ENCODE measurements around the gene CLIC2.
A peak's percentile ranks its signal among the peaks of the same experiment; 100 is the strongest.
"Not testable (repeated sequence)": the region's sequence is repeated elsewhere in the genome, so short reads cannot be mapped to it uniquely, and the experiment has no call there.

CLIC2 gene

GRCh38 chrX:155334486-155335336, at the start of gene CLIC2:
CLIC2 (minus strand) TSS chrX:155334614; CDS start chrX:155334427, 187 bp downstream.
- no peak for DNase-seq

GRCh38 chrX:155382529-155382967, 48.1 kb upstream of the CLIC2 start:
- DNase-seq = not testable (repeated sequence)

GRCh38 chrX:155381843-155382528, 47.6 kb upstream of the CLIC2 start, which contains the start of gene F8A2:
F8A2 (plus strand) TSS chrX:155382095; CDS start chrX:155382115, 20 bp downstream.
- DNase-seq = not testable (repeated sequence)

GRCh38 chrX:155379802-155380201, 45.4 kb upstream of the CLIC2 start:
- DNase-seq = not testable (repeated sequence)

- not testable (repeated sequence) for DNase-seq
These were observed 39.5 kb upstream of the CLIC2 start for GRCh38 chrX:155373777-155374458.

- DNase-seq = not testable (repeated sequence)
These were observed 29.3 kb upstream of the CLIC2 start for GRCh38 chrX:155363712-155364111.

- DNase-seq = not testable (repeated sequence)
These were observed 15.0 kb upstream of the CLIC2 start for GRCh38 chrX:155349448-155349847.

- not testable (repeated sequence) for DNase-seq
These were observed 11.3 kb upstream of the CLIC2 start for GRCh38 chrX:155345689-155346088.

- DNase-seq = not testable (repeated sequence)
These were observed 911 bp upstream of the CLIC2 start for GRCh38 chrX:155335337-155335712.

- DNase-seq = no peak
These were observed 792 bp downstream of the CLIC2 start for GRCh38 chrX:155333544-155334100.

GRCh38 chrX:155330992-155331391, 3.4 kb downstream of the CLIC2 start:
- no peak for DNase-seq

GRCh38 chrX:155329293-155329692, 5.1 kb downstream of the CLIC2 start:
- DNase-seq = no peak

GRCh38 chrX:155326610-155327009, 7.8 kb downstream of the CLIC2 start:
- DNase-seq = no peak

- DNase-seq = no peak
These were observed 20.2 kb downstream of the CLIC2 start for GRCh38 chrX:155314260-155314659.

- no peak for DNase-seq
These were observed 20.6 kb downstream of the CLIC2 start for GRCh38 chrX:155313766-155314165.

GRCh38 chrX:155293771-155294170, 40.6 kb downstream of the CLIC2 start:
- DNase-seq = no peak

GRCh38 chrX:155279873-155280272, 54.5 kb downstream of the CLIC2 start:
- DNase-seq = no peak

- DNase-seq = no peak
These were observed 63.4 kb downstream of the CLIC2 start for GRCh38 chrX:155270969-155271368.

GRCh38 chrX:155267995-155268394, 66.4 kb downstream of the CLIC2 start:
- DNase-seq = not testable (repeated sequence)

- no peak for DNase-seq
These were observed 68.0 kb downstream of the CLIC2 start for GRCh38 chrX:155266439-155266838.

GRCh38 chrX:155263854-155264628, 70.4 kb downstream of the CLIC2 start, which contains the start of gene RAB39B:
RAB39B (minus strand) TSS chrX:155264491; CDS start chrX:155264288, 203 bp downstream.
- DNase-seq = peak; percentile 40 to 59
